Esophagus muscularis mucosa (tissue), 4 donors: Measurements from ENCODE around the gene SF3B1. TPM values are rescaled to one million over a fixed set of nuclear protein-coding genes. Genes with fewer than 3 reads are reported as not detected.

Source experiments
- DNase-seq: peaks from one replicate; pipeline ENCODE4 v3.0.0-alpha.2; 2017; ENCODE audit errors: extremely low spot score
- H3K27ac ChIP-seq, 4 donors: fragments of 200-600 bp; sonication (generic); replicated peaks in 1 of 4; 1 replicate in 3 of 4; 2 replicates in 1 of 4; pipeline ENCODE4 v1.5.1; 2016 to 2019; ENCODE audit warnings: mild to moderate bottlenecking in 1 of 4
- H3K27me3 ChIP-seq, 4 donors: fragments of 200-600 bp; sonication (generic); one replicate each; pipeline versions ENCODE4 v1.5.1 to v1.6.0; 2016 to 2019
- H3K36me3 ChIP-seq, 4 donors: fragments of 200-600 bp; sonication (generic); one replicate each; pipeline ENCODE4 v1.5.1; 2016 to 2019
- H3K4me1 ChIP-seq, 4 donors: fragments of 200-600 bp; sonication (generic); one replicate each; pipeline ENCODE4 v1.5.1; 2016 to 2019
- H3K4me3 ChIP-seq, 4 donors: fragments of 200-600 bp; sonication (generic); 1 replicate in 2 of 4; 2 replicates in 2 of 4; pipeline ENCODE4 v1.5.1; 2016 to 2019; ENCODE audit warnings: mild to moderate bottlenecking in 4 of 4, moderate library complexity in 1 of 4
- H3K9me3 ChIP-seq, 4 donors: fragments of 200-600 bp; sonication (generic); 1 replicate in 3 of 4; 2 replicates in 1 of 4; pipeline ENCODE4 v1.5.1; 2016 to 2019
- CTCF ChIP-seq, 3 experiments: fragments of 200-600 bp in 2 of 3; fragments of 450-650 bp in 1 of 3; sonication (generic) in 2 of 3; IDR thresholded peaks; one replicate each; pipeline ENCODE4 v1.5.1; 2017 to 2019; ENCODE audit warnings: antibody characterized with exemption in 3 of 3, mild to moderate bottlenecking in 2 of 3, moderate library complexity in 1 of 3
- EP300 ChIP-seq: sonication (generic); formaldehyde crosslinking; IDR thresholded peaks from one replicate; pipeline ENCODE4 v1.6.1; 2017; ENCODE audit warnings: antibody characterized with exemption
- POLR2A ChIP-seq: fragments of 450-650 bp; IDR thresholded peaks from one replicate; pipeline ENCODE4 v1.6.1; 2017; ENCODE audit warnings: antibody characterized with exemption, moderate library complexity, mild to moderate bottlenecking, low read depth
- POLR2AphosphoS5 ChIP-seq, 2 donors: sonication (generic); formaldehyde crosslinking; IDR thresholded peaks; one replicate each; pipeline ENCODE4 v1.6.1; 2017; ENCODE audit warnings: antibody characterized with exemption in 2 of 2
- WGBS: methylation state at CpG from one replicate; pipeline ENCODE4 v1.1.5; 2018; 5-methylcytosine and 5-hydroxymethylcytosine counted together
- intact Hi-C: fragments of 100-400 bp; cut with DNase I; formaldehyde crosslinking; loops from one replicate; pipeline ENCODE4 v1.15.1; 2023
- total RNA-seq, 4 donors: library from RNA; depleted of rRNA; stranded (reverse); fragments of >200 nt; gene quantifications; one replicate each; pipeline versions ENCODE4 v1.1.0 to v1.2.1, GENCODE V29; 2016

The SF3B1 gene
- total RNA-seq, 4 donors from 2014 or later: 91.5 to 223 (median 130) TPM

- no peak for DNase-seq
- 97% methylated on average over 5 of the region's 5 CpGs for WGBS
- intact Hi-C loops: no loop called here
- Histone ChIP-seq H3K4me3 (no peak overlapping the region), H3K36me3 (peaks cover 55 to 98% (median 88%) of the 10 kb centered on the region in 4 donors), H3K27ac (no peak overlapping the region), H3K27me3 (no peaks in the 10 kb centered on the region), H3K9me3 (no peaks in the 10 kb centered on the region), H3K4me1 (no peaks in the 10 kb centered on the region)
- TF ChIP-seq POLR2AphosphoS5 (IDR thresholded peaks at IDR 0.05): no peak
- TF ChIP-seq EP300: no peak
- no peak for TF ChIP-seq CTCF (IDR thresholded peaks at IDR 0.05)
- TF ChIP-seq POLR2A: no peak
Measured at GRCh38 chr2:197472166-197472565, 37.3 kb upstream of the SF3B1 start.

- Histone ChIP-seq H3K27me3 (no peaks in the 10 kb centered on the region), H3K36me3 (peaks cover 37 to 85% (median 72%) of the 10 kb centered on the region in 4 donors), H3K4me3 (no peak overlapping the region), H3K9me3 (no peaks in the 10 kb centered on the region), H3K4me1 (peaks cover 12 to 28% (median 16%) of the 10 kb centered on the region in 4 donors), H3K27ac (no peak overlapping the region)
- WGBS: 71% methylated on average over 1 of the region's 1 CpG
- intact Hi-C loops: no loop called here
- TF ChIP-seq POLR2A (no peak), POLR2AphosphoS5 (IDR thresholded peaks at IDR 0.05) (no peak), CTCF (IDR thresholded peaks at IDR 0.05) (no peak), EP300 (no peak)
- DNase-seq: no peak
Measured at GRCh38 chr2:197464175-197464574, 29.3 kb upstream of the SF3B1 start.

GRCh38 chr2:197461057-197461456 lies 26.2 kb upstream of the SF3B1 start:
- Histone ChIP-seq H3K9me3 (no peaks in the 10 kb centered on the region), H3K27me3 (no peaks in the 10 kb centered on the region), H3K27ac (peak overlapping the region in 2 of 4 donors; percentile 8 to 38), H3K4me1 (peaks cover 14 to 52% (median 38%) of the 10 kb centered on the region in 4 donors), H3K4me3 (no peak overlapping the region), H3K36me3 (peaks cover 22 to 54% (median 45%) of the 10 kb centered on the region in 4 donors)
- DNase-seq: no peak
- intact Hi-C loops: no loop called here
- peak in 1 of 2 donors; percentile 20 for TF ChIP-seq POLR2AphosphoS5 (IDR thresholded peaks at IDR 0.05)
- TF ChIP-seq CTCF (IDR thresholded peaks at IDR 0.05): no peak
- 62% methylated on average over 2 of the region's 2 CpGs for WGBS

GRCh38 chr2:197460649-197461048 lies 25.8 kb upstream of the SF3B1 start:
- no peaks in the 10 kb centered on the region for H3K9me3 ChIP-seq
- no peak overlapping the region for H3K4me3 ChIP-seq
- DNase-seq: no peak
- peaks cover 14 to 56% (median 39%) of the 10 kb centered on the region in 4 donors for H3K4me1 ChIP-seq
- H3K27me3 ChIP-seq: no peaks in the 10 kb centered on the region
- intact Hi-C loops: no loop called here
- peaks cover 19 to 50% (median 41%) of the 10 kb centered on the region in 4 donors for H3K36me3 ChIP-seq
- WGBS: 98% methylated on average over 4 of the region's 4 CpGs
- H3K27ac ChIP-seq: peak overlapping the region in 1 of 4 donors; percentile 38
- no peak for TF ChIP-seq CTCF (IDR thresholded peaks at IDR 0.05)
- TF ChIP-seq POLR2A: no peak
- no peak for TF ChIP-seq EP300
- no peak for TF ChIP-seq POLR2AphosphoS5 (IDR thresholded peaks at IDR 0.05)

- Histone ChIP-seq H3K36me3 (peaks cover 5 to 8% (median 6%) of the 10 kb centered on the region in 4 donors), H3K9me3 (no peaks in the 10 kb centered on the region), H3K27ac (no peak overlapping the region), H3K4me3 (no peak overlapping the region), H3K27me3 (no peaks in the 10 kb centered on the region), H3K4me1 (peaks cover 23 to 58% (median 46%) of the 10 kb centered on the region in 4 donors)
- TF ChIP-seq CTCF (IDR thresholded peaks at IDR 0.05) (no peak), POLR2AphosphoS5 (IDR thresholded peaks at IDR 0.05) (no peak), EP300 (no peak), POLR2A (no peak)
- WGBS: 100% methylated on average over 1 of the region's 1 CpG
- intact Hi-C loops: loop anchor here (2.0 to 10.0 kb wide), 2 partner anchors 41 to 249 kb away; partner anchors contain the start of gene MARS2
- DNase-seq: no peak
Measured at GRCh38 chr2:197455428-197455827, 20.6 kb upstream of the SF3B1 start.
